Body of pancreas (tissue), 4 donors: ENCODE data around the gene EPHA10. TPM values are rescaled to one million over a fixed set of nuclear protein-coding genes. Genes with fewer than 3 reads are reported as not detected.

ENCODE experiments used
- ATAC-seq: fragments of 150-250 bp; one replicate; pipeline ENCODE4 v1.9.1; 2016
- DNase-seq, 4 donors: peaks; one replicate each; pipeline ENCODE4 v3.0.0-alpha.2; 2019
- H3K27ac ChIP-seq, 4 donors: fragments of 200-600 bp; sonication (generic); 1 replicate in 3 of 4; 2 replicates in 1 of 4; pipeline versions ENCODE4 v1.5.1 to v1.6.1; 2016 to 2019; ENCODE audit warnings: mild to moderate bottlenecking in 1 of 4, mixed read lengths in 1 of 4, moderate library complexity in 1 of 4
- H3K27me3 ChIP-seq, 2 donors: fragments of 200-600 bp; sonication (generic); one replicate each; pipeline ENCODE4 v1.6.0; 2016; ENCODE audit warnings: mild to moderate bottlenecking in 1 of 2
- H3K36me3 ChIP-seq, 2 donors: fragments of 200-600 bp; sonication (generic); replicated peaks in 1 of 2; 2 replicates each; pipeline ENCODE4 v1.5.1; 2016; ENCODE audit warnings: low read depth in 2 of 2; ENCODE audit not compliant: insufficient read depth in 1 of 2
- H3K4me1 ChIP-seq: fragments of 200-600 bp; sonication (generic); one replicate; pipeline ENCODE4 v1.6.0; 2016
- H3K4me3 ChIP-seq, 2 donors: fragments of 200-600 bp; sonication (generic); 1 replicate in 1 of 2; 2 replicates in 1 of 2; pipeline ENCODE4 v1.5.1; 2016 to 2019
- H3K9me3 ChIP-seq, 3 donors: fragments of 200-600 bp; sonication (generic); 1 replicate in 2 of 3; 2 replicates in 1 of 3; pipeline ENCODE4 v1.5.1; 2016
- CTCF ChIP-seq, 7 experiments: fragments of 450-650 bp in 4 of 7; fragments of 200-600 bp in 3 of 7; sonication (generic) in 3 of 7; IDR thresholded peaks; one replicate each; pipeline ENCODE4 v1.5.1; 2016 to 2019; ENCODE audit warnings: antibody characterized with exemption in 7 of 7
- POLR2A ChIP-seq, 3 donors: fragments of 450-650 bp; IDR thresholded peaks; one replicate each; pipeline ENCODE4 v1.6.1; 2016; ENCODE audit warnings: antibody characterized with exemption in 3 of 3, mild to moderate bottlenecking in 2 of 3
- WGBS, 2 donors: methylation state at CpG; one replicate each; pipeline ENCODE4 v1.1.5; 2017; 5-methylcytosine and 5-hydroxymethylcytosine counted together
- intact Hi-C: fragments of 100-400 bp; cut with DNase I; formaldehyde crosslinking; loops from one replicate; pipeline ENCODE4 v1.15.1; 2023
- total RNA-seq, 2 donors: library from RNA; depleted of rRNA; stranded (reverse); fragments of >200 nt; gene quantifications; one replicate each; pipeline ENCODE4 v1.1.0, GENCODE V29; 2016

Gene EPHA10
- total RNA-seq, 2 donors from 2014 or later, result 1.6 to 2.0 TPM

GRCh38 chr1:37809942-37810341 lies 45.0 kb upstream of the EPHA10 start:
- H3K4me1 ChIP-seq, result peaks cover 32% of the 10 kb centered on the region
- no peak overlapping the region for H3K4me3 ChIP-seq
- no peaks in the 10 kb centered on the region for H3K9me3 ChIP-seq
- 31 to 35% methylated on average over 2 of the region's 2 CpGs for WGBS, 2 donors
- no peaks in the 10 kb centered on the region for H3K27me3 ChIP-seq
- ATAC-seq, result no peak
- H3K36me3 ChIP-seq, result peaks cover 3% of the 10 kb centered on the region in 2 donors
- peak overlapping the region in 2 of 4 donors; percentile 7 to 96 for H3K27ac ChIP-seq
- peak in 1 of 4 donors; percentile 18 for DNase-seq
- TF ChIP-seq CTCF (IDR thresholded peaks at IDR 0.05), result no peak
- intact Hi-C loops, result no loop called here

GRCh38 chr1:37808369-37809319 lies 43.7 kb upstream of the EPHA10 start:
- H3K9me3 ChIP-seq, result no peaks in the 10 kb centered on the region
- peak; percentile 85 to 92 (median 88) for DNase-seq
- peaks cover 5 to 14% of the 10 kb centered on the region in 2 donors for H3K36me3 ChIP-seq
- intact Hi-C loops, result no loop called here
- 2 to 5% methylated on average over 11 to 43 of the region's 54 CpGs for WGBS, 2 donors
- H3K27ac ChIP-seq, result peak overlapping the region; percentile 93 to 97 (median 94)
- H3K27me3 ChIP-seq, result no peaks in the 10 kb centered on the region
- ATAC-seq, result peak; percentile 71
- TF ChIP-seq CTCF (IDR thresholded peaks at IDR 0.05), result peak in 1 of 7 experiments; percentile 1
- peak; percentile 51 to 84 (median 71) for TF ChIP-seq POLR2A (IDR thresholded peaks at IDR 0.05)
- H3K4me3 ChIP-seq, result peak overlapping the region; percentile 71
- peaks cover 32% of the 10 kb centered on the region for H3K4me1 ChIP-seq

GRCh38 chr1:37807555-37808368 lies 42.8 kb upstream of the EPHA10 start, which contains the start of the genes C1orf122 and YRDC:
C1orf122 (plus strand) TSS chr1:37807790; CDS start chr1:37808405, 615 bp downstream.
YRDC (minus strand) TSS chr1:37808208; CDS start chr1:37808180, 28 bp downstream.
- Histone ChIP-seq H3K4me3 (peak within 1 kb of the TSS; percentile 71), H3K27me3 (no peaks in the 10 kb centered on the region), H3K4me1 (peaks cover 32% of the 10 kb centered on the region), H3K36me3 (peaks cover 8 to 22% of the 10 kb centered on the region in 2 donors), H3K9me3 (no peaks in the 10 kb centered on the region), H3K27ac (peak within 1 kb of the TSS; percentile 93 to 97 (median 94))
- peak; percentile 94 to 95 (median 94) for DNase-seq
- TF ChIP-seq POLR2A (IDR thresholded peaks at IDR 0.05), result peak; percentile 70 to 88 (median 82)
- peak in 1 of 7 experiments; percentile 4 for TF ChIP-seq CTCF (IDR thresholded peaks at IDR 0.05)
- 0 to 1% methylated on average over 15 to 68 of the region's 95 CpGs for WGBS, 2 donors
- intact Hi-C loops, result no loop called here
- peak; percentile 89 for ATAC-seq

GRCh38 chr1:37807220-37807554 lies 42.3 kb upstream of the EPHA10 start:
- no peaks in the 10 kb centered on the region for H3K9me3 ChIP-seq
- peaks cover 8 to 24% of the 10 kb centered on the region in 2 donors for H3K36me3 ChIP-seq
- intact Hi-C loops, result no loop called here
- H3K27me3 ChIP-seq, result no peaks in the 10 kb centered on the region
- DNase-seq, result peak in 2 of 4 donors; percentile 29 to 31
- peak overlapping the region; percentile 93 to 97 (median 94) for H3K27ac ChIP-seq
- no peak for ATAC-seq
- WGBS, 2 donors, result 4 to 7% methylated on average over 8 to 9 of the region's 9 CpGs
- H3K4me3 ChIP-seq, result peak overlapping the region; percentile 20 to 71
- peaks cover 32% of the 10 kb centered on the region for H3K4me1 ChIP-seq
- TF ChIP-seq CTCF (IDR thresholded peaks at IDR 0.05) (no peak), POLR2A (IDR thresholded peaks at IDR 0.05) (no peak)
